ENCODE measurements around the gene EPHA8. TPM values are rescaled to one million over a fixed set of nuclear protein-coding genes. Genes with fewer than 3 reads are reported as not detected.

Gene EPHA8
- total and polyA plus RNA-seq, 9 of the 15 experiments (the other 6 are each of a cell fraction or from before 2014, with no cell fraction given) = not detected

DNA sequence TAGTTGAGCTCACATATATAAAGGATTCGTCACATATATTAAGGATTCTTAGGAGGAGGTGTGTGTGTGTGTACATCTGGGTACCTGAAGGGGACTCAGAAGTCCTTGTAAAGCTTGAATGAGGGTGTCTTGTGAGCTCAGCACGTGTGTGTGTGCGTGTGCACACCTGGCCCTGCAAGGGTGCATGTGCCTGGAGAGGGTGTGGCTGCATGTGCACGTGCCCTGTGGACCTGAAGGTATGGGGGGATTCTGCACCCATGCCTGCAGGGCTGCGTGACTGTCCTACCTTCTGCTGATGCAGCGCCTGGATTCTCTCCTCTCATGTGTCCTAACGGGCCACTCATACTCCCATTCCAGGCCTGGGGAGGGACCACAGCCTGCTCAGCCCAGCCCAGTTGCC, 24.0 kb downstream of the EPHA8 start:
- H3K27me3 ChIP-seq (ENCODE audit: control insufficient read depth in 2 of 2, insufficient read depth in 2 of 2, low read length in 2 of 2) = peaks cover 29 to 90% of the 10 kb centered on the region in 2 experiments; a peak in 4 of 5 replicates
- H3K27ac ChIP-seq (ENCODE audit: extremely low read depth, low read depth, low read length) = no peak overlapping the region
- no peaks in the 10 kb centered on the region for H3K9me1 ChIP-seq (ENCODE audit: control insufficient read depth, insufficient read depth, low read length)
- H3K9me3 ChIP-seq (replicated peaks; ENCODE audit: control insufficient read depth, insufficient read depth, low read depth, low read length) = no peaks in the 10 kb centered on the region
- DNase-seq (ENCODE audit: extremely low read depth in 1 of 4, low spot score in 3 of 4) = no peak
- no peaks in the 10 kb centered on the region for H3K79me2 ChIP-seq (ENCODE audit: control insufficient read depth, insufficient read depth, low read length)
- BruUV-seq (replicated peaks) = no TSS peak
- H3K4me1 ChIP-seq (replicated peaks in 1 of 2; ENCODE audit: control insufficient read depth in 2 of 2, insufficient read depth in 2 of 2, low read length in 2 of 2) = peaks cover 0 to 9% of the 10 kb centered on the region in 2 experiments; a peak in 1 of 5 replicates
- H3K4me2 ChIP-seq (ENCODE audit: insufficient read depth, low read length) = no peak overlapping the region
- POLR2A ChIA-PET = interaction anchor here (1.1 kb wide), 2 partner anchors 20 to 88 kb away, joined by 3 to 8 read pairs; no protein-coding TSS in a partner anchor
- no peaks in the 10 kb centered on the region for H3K36me3 ChIP-seq (ENCODE audit: control insufficient read depth, insufficient read depth, low read length)
- H3K9ac ChIP-seq (ENCODE audit: insufficient read depth in 1 of 2, low read depth in 2 of 2, low read length in 2 of 2) = no peak overlapping the region
- ATAC-seq = no peak
- FAIRE-seq = no peak
- CTCF ChIA-PET (ENCODE audit: low intra/inter-chr PET ratio) = no interaction called here
- H3K4me3 ChIP-seq = no peak overlapping the region
- TF ChIP-seq BHLHE40 (IDR thresholded peaks at IDR 0.05; ENCODE audit: low read length) (0 out of 2 replicates have a peak, but pooled peaks have one; percentile 18), SIX5 (IDR thresholded peaks at IDR 0.05; ENCODE audit: borderline replicate concordance in 1 of 2, insufficient read depth in 1 of 2, low read depth in 1 of 2, low read length in 2 of 2) (no peak)
- TF ChIP-seq, protein P1, sequence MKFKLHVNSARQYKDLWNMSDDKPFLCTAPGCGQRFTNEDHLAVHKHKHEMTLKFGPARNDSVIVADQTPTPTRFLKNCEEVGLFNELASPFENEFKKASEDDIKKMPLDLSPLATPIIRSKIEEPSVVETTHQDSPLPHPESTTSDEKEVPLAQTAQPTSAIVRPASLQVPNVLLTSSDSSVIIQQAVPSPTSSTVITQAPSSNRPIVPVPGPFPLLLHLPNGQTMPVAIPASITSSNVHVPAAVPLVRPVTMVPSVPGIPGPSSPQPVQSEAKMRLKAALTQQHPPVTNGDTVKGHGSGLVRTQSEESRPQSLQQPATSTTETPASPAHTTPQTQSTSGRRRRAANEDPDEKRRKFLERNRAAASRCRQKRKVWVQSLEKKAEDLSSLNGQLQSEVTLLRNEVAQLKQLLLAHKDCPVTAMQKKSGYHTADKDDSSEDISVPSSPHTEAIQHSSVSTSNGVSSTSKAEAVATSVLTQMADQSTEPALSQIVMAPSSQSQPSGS (CRISPR knock-in tag; IDR thresholded peaks at IDR 0.05) = peak; percentile 16; the same call in 1 of the 2 replicates
- in situ Hi-C loops (cut with MboI) = no loop called here
- intact Hi-C loops (cut with micrococcal nuclease) = no loop called here
- H2AFZ ChIP-seq (ENCODE audit: low read depth, low read length) = no peak overlapping the region
- under 1% methylated on average over 7 of the region's 7 CpGs for WGBS (ENCODE audit: insufficient coverage, low coverage, missing lambda C conversion rate)
- peaks cover 16% of the 10 kb centered on the region for H4K20me1 ChIP-seq (replicated peaks; ENCODE audit: control insufficient read depth, insufficient read depth, low read length)

- intact Hi-C loops (cut with micrococcal nuclease) (no loop called here), in situ Hi-C loops (cut with MboI) (no loop called here)
- ChIA-PET CTCF (ENCODE audit: low intra/inter-chr PET ratio) (no interaction called here), POLR2A (no interaction called here)
- peaks cover 2% of the 10 kb centered on the region for H3K9me1 ChIP-seq (ENCODE audit: control insufficient read depth, insufficient read depth, low read length)
- no peak for ATAC-seq
- no peaks in the 10 kb centered on the region for H3K9me3 ChIP-seq (replicated peaks; ENCODE audit: control insufficient read depth, insufficient read depth, low read depth, low read length)
- peaks cover 23% of the 10 kb centered on the region for H4K20me1 ChIP-seq (replicated peaks; ENCODE audit: control insufficient read depth, insufficient read depth, low read length)
- H3K79me2 ChIP-seq (ENCODE audit: control insufficient read depth, insufficient read depth, low read length) = no peaks in the 10 kb centered on the region
- peaks cover 31 to 87% of the 10 kb centered on the region in 2 experiments; a peak in 4 of 5 replicates for H3K27me3 ChIP-seq (ENCODE audit: control insufficient read depth in 2 of 2, insufficient read depth in 2 of 2, low read length in 2 of 2)
- H3K9ac ChIP-seq (ENCODE audit: insufficient read depth in 1 of 2, low read depth in 2 of 2, low read length in 2 of 2) = no peak overlapping the region
- H2AFZ ChIP-seq (ENCODE audit: low read depth, low read length) = no peak overlapping the region
- H3K4me3 ChIP-seq = no peak overlapping the region
- H3K36me3 ChIP-seq (ENCODE audit: control insufficient read depth, insufficient read depth, low read length) = no peaks in the 10 kb centered on the region
- FAIRE-seq = no peak
- no peak overlapping the region for H3K27ac ChIP-seq (ENCODE audit: extremely low read depth, low read depth, low read length)
- under 1% methylated on average over 24 of the region's 24 CpGs for WGBS (ENCODE audit: insufficient coverage, low coverage, missing lambda C conversion rate)
- TF ChIP-seq GTF2F1 (IDR thresholded peaks at IDR 0.05; ENCODE audit: low read depth, low read length) (no peak), EP300 (IDR thresholded peaks at IDR 0.05; ENCODE audit: low read length) (no peak), CHD4 (IDR thresholded peaks at IDR 0.05; ENCODE audit: insufficient read depth, insufficient replicate concordance, low read depth, low read length, poor library complexity, severe bottlenecking) (no peak), NEUROD1 (IDR thresholded peaks at IDR 0.05; ENCODE audit: borderline replicate concordance, low read depth, low read length, partially characterized antibody) (no peak)
- no peak for DNase-seq (ENCODE audit: extremely low read depth in 1 of 4, low spot score in 3 of 4)
- BruUV-seq (replicated peaks) = no TSS peak
- peaks cover 0 to 13% of the 10 kb centered on the region in 2 experiments; a peak in 1 of 5 replicates for H3K4me1 ChIP-seq (replicated peaks in 1 of 2; ENCODE audit: control insufficient read depth in 2 of 2, insufficient read depth in 2 of 2, low read length in 2 of 2)
- no peak overlapping the region for H3K4me2 ChIP-seq (ENCODE audit: insufficient read depth, low read length)
Observed at GRCh38 chr1:22588899-22589422, 25.7 kb downstream of the EPHA8 start.

All from K562 (cell line).